HEK293 (cell line): ENCODE measurements around the gene ETV4.
A peak's percentile ranks its signal among the peaks of the same experiment; 100 is the strongest.

Experiments used
- CTCF ChIA-PET: fragments of 350-600 bp; formaldehyde crosslinking; extraction: SDS; loops from one replicate; lab custom pipeline; 2021; ENCODE audit warnings: antibody characterized with exemption; lab: Yijun Ruan, JAX
- POLR2A ChIA-PET: fragments of 300-600 bp; formaldehyde crosslinking; extraction: SDS; loops from one replicate; lab custom pipeline; 2020; ENCODE audit warnings: antibody characterized with exemption, inconsistent platforms; lab: Yijun Ruan, JAX
- H3K27ac ChIP-seq: fragments of 200-500 bp; sonication (Bioruptor generic); 2 replicates; pipeline ENCODE4 v1.5.1; 2014; ENCODE audit warnings: low read depth, low read length, control low read depth, inconsistent platforms; ENCODE audit errors: extremely low read depth
- H3K36me3 ChIP-seq, 2 experiments: fragments of 200-500 bp in 1 of 2; sonication (Bioruptor generic) in 1 of 2; 1 replicate in 1 of 2; 2 replicates in 1 of 2; pipeline ENCODE4 v1.5.1; 2014 to 2017; ENCODE audit warnings: inconsistent platforms in 2 of 2, low read length in 2 of 2; ENCODE audit not compliant: control insufficient read depth in 2 of 2, insufficient read depth in 1 of 2
- H3K4me1 ChIP-seq: fragments of 200-500 bp; sonication (Bioruptor generic); 2 replicates; pipeline ENCODE4 v1.5.1; 2014; ENCODE audit warnings: mild to moderate bottlenecking, low read length, inconsistent platforms; ENCODE audit not compliant: control insufficient read depth, insufficient read depth
- H3K4me3 ChIP-seq: 2 replicates; pipeline ENCODE4 v1.5.1; 2011; ENCODE audit warnings: low read depth, mild to moderate bottlenecking, control low read depth, low read length, moderate library complexity
- H3K9me3 ChIP-seq: fragments of 200-500 bp; sonication (Bioruptor generic); 2 replicates; pipeline ENCODE4 v1.5.1; 2014; ENCODE audit warnings: low read depth, low read length, inconsistent platforms; ENCODE audit not compliant: control insufficient read depth, insufficient read depth
- BCL6B ChIP-seq: fragments of 450-650 bp; formaldehyde crosslinking; IDR thresholded peaks from 2 replicates; pipeline ENCODE4 v1.5.1; 2017; ENCODE audit warnings: missing biosample characterization, missing genetic modification characterization
- SCRT1 ChIP-seq: fragments of 450-650 bp; formaldehyde crosslinking; IDR thresholded peaks from 2 replicates; pipeline ENCODE4 v1.5.1; 2016; ENCODE audit warnings: missing biosample characterization, missing genetic modification characterization, borderline replicate concordance
- TSHZ1 ChIP-seq: fragments of 450-650 bp; formaldehyde crosslinking; IDR thresholded peaks from 2 replicates; pipeline ENCODE4 v1.5.1; 2016; ENCODE audit warnings: missing biosample characterization, missing genetic modification characterization, borderline replicate concordance
- WT1 ChIP-seq: fragments of 450-650 bp; formaldehyde crosslinking; IDR thresholded peaks from 2 replicates; pipeline ENCODE4 v1.5.1; 2016; ENCODE audit warnings: missing biosample characterization, missing genetic modification characterization
- ZBTB26 ChIP-seq: fragments of 450-650 bp; formaldehyde crosslinking; optimal IDR thresholded peaks from 2 replicates; pipeline ENCODE3; 2016; ENCODE audit warnings: missing biosample characterization, mild to moderate bottlenecking, missing genetic modification characterization
- ZFP69B ChIP-seq: fragments of 450-650 bp; formaldehyde crosslinking; IDR thresholded peaks from 2 replicates; pipeline ENCODE4 v1.5.1; 2016; ENCODE audit warnings: missing biosample characterization, missing genetic modification characterization
- ZNF202 ChIP-seq: fragments of 450-650 bp; formaldehyde crosslinking; IDR thresholded peaks from 2 replicates; pipeline ENCODE4 v1.5.1; 2016; ENCODE audit warnings: missing biosample characterization, missing genetic modification characterization, borderline replicate concordance
- ZNF221 ChIP-seq: fragments of 450-650 bp; formaldehyde crosslinking; IDR thresholded peaks from 2 replicates; pipeline ENCODE4 v1.5.1; 2017; ENCODE audit warnings: missing biosample characterization, missing genetic modification characterization, borderline replicate concordance
- ZNF341 ChIP-seq: fragments of 450-650 bp; formaldehyde crosslinking; IDR thresholded peaks from 2 replicates; pipeline ENCODE4; 2016; ENCODE audit warnings: low read depth, missing biosample characterization, missing genetic modification characterization
- ZNF398 ChIP-seq: fragments of 450-650 bp; formaldehyde crosslinking; IDR thresholded peaks from 2 replicates; pipeline ENCODE4 v1.5.1; 2017; ENCODE audit warnings: missing biosample characterization, missing genetic modification characterization
- ZNF426 ChIP-seq: fragments of 450-650 bp; formaldehyde crosslinking; IDR thresholded peaks from 2 replicates; pipeline ENCODE4 v1.5.1; 2017; ENCODE audit warnings: missing biosample characterization, missing genetic modification characterization, mild to moderate bottlenecking, inconsistent platforms, moderate library complexity
- ZNF558 ChIP-seq: fragments of 450-650 bp; formaldehyde crosslinking; IDR thresholded peaks from 2 replicates; pipeline ENCODE4 v1.5.1; 2016; ENCODE audit warnings: missing biosample characterization, missing genetic modification characterization
- ZNF600 ChIP-seq: fragments of 450-650 bp; formaldehyde crosslinking; IDR thresholded peaks from 2 replicates; pipeline ENCODE4 v1.5.1; 2016; ENCODE audit warnings: missing biosample characterization, missing genetic modification characterization
- ZNF626 ChIP-seq: fragments of 450-650 bp; sonication (Bioruptor Pico); formaldehyde crosslinking; IDR thresholded peaks from 2 replicates; pipeline ENCODE4 v1.5.1; 2018; ENCODE audit warnings: missing biosample characterization, missing genetic modification characterization, inconsistent platforms
- ZNF645 ChIP-seq: fragments of 450-650 bp; formaldehyde crosslinking; IDR thresholded peaks from 2 replicates; pipeline ENCODE4; 2016; ENCODE audit warnings: missing biosample characterization, missing genetic modification characterization
- ZNF670 ChIP-seq: fragments of 450-650 bp; formaldehyde crosslinking; IDR thresholded peaks from 2 replicates; pipeline ENCODE4 v1.5.1; 2016; ENCODE audit warnings: missing biosample characterization, missing genetic modification characterization, low read depth
- ZXDB ChIP-seq: fragments of 450-650 bp; formaldehyde crosslinking; IDR thresholded peaks from 2 replicates; pipeline ENCODE4 v1.5.1; 2016; ENCODE audit warnings: missing biosample characterization, missing genetic modification characterization
- TF ChIP-seq, protein P1 (sequence below): fragments of 450-650 bp; IDR thresholded peaks from 2 replicates; pipeline ENCODE4 v1.5.1; 2018; ENCODE audit warnings: missing biosample characterization, missing genetic modification characterization

The ETV4 gene

DNA sequence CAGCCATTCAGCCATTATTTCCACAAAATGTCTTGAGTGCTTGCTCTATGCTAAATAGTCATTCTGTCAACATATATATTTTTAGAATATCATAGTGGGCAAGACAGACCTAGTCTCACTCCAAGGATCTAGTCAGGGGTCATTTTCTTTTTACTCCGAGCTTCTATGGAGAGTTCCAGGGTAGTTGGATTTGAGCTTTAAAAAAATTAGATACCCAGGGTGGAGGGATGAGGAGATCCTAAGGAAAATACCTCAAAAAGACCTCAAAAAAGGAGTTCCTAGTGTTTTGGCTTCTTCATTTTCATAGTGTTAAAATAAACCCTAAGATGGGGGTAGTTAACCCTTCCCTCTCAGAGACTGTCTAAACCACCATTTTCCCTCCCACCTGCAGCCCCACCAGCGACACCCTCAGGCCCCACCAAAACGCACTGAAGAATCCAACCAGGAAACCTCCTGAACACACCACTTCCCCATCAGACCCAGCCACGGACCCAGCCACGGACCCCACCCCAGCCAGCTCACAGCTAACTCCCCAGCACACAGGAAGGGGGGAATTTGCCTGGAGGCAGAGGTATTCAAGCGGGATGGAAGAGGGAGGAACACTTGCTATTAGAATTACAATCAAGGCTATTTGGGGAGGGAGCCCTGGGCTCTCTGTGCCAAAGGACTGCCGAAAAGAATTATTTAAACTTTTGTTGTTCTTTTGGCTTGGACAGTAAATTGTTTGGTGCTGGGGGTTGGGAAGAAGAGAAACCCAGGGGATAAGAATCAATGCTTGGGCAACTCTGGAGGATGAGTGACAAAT is 2.2 kb downstream of the ETV4 start:
- peaks cover 25% of the 10 kb centered on the region for H3K4me1 ChIP-seq
- TF ChIP-seq ZNF600 (peak; percentile 23; the same call in 1 of the 2 replicates), SCRT1 (tag by site-specific recombination) (no peak), ZNF426 (tag by site-specific recombination) (no peak), ZNF558 (no peak), ZNF626 (tag by site-specific recombination) (no peak), ZFP69B (no peak), ZXDB (tag by site-specific recombination) (no peak), ZNF202 (no peak), BCL6B (tag by site-specific recombination) (no peak), ZBTB26 (no peak), ZNF341 (tag by site-specific recombination) (peak; percentile 35; the same call in 1 of the 2 replicates), TSHZ1 (tag by site-specific recombination) (no peak), ZNF670 (tag by site-specific recombination) (no peak), ZNF398 (tag by site-specific recombination) (peak; percentile 32; the same call in 1 of the 2 replicates), ZNF221 (tag by site-specific recombination) (no peak), WT1 (tag by site-specific recombination) (peak; percentile 50; the same call in 1 of the 2 replicates), ZNF645 (tag by site-specific recombination) (no peak)
- TF ChIP-seq, protein P1, sequence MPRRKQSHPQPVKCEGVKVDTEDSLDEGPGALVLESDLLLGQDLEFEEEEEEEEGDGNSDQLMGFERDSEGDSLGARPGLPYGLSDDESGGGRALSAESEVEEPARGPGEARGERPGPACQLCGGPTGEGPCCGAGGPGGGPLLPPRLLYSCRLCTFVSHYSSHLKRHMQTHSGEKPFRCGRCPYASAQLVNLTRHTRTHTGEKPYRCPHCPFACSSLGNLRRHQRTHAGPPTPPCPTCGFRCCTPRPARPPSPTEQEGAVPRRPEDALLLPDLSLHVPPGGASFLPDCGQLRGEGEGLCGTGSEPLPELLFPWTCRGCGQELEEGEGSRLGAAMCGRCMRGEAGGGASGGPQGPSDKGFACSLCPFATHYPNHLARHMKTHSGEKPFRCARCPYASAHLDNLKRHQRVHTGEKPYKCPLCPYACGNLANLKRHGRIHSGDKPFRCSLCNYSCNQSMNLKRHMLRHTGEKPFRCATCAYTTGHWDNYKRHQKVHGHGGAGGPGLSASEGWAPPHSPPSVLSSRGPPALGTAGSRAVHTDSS (tag by site-specific recombination), result no peak
- no peaks in the 10 kb centered on the region for H3K36me3 ChIP-seq
- H3K27ac ChIP-seq, result no peak overlapping the region
- POLR2A ChIA-PET, result interaction anchor here (0.6 kb wide), 2 partner anchors 144 to 1277 kb away, joined by 3 to 5 read pairs; no protein-coding TSS in a partner anchor
- no peak overlapping the region for H3K4me3 ChIP-seq
- CTCF ChIA-PET, result interaction anchor here (0.6 to 1.6 kb wide), 7 partner anchors 10 to 130 kb away, joined by 3 to 7 read pairs (median 5); no protein-coding TSS in a partner anchor
- no peaks in the 10 kb centered on the region for H3K9me3 ChIP-seq
